ENCODE measurements around the gene GPR150.

The GPR150 gene

GRCh38 chr5:95599252-95599651, 20.6 kb upstream of the GPR150 start:
- no peak for TF ChIP-seq CTCF (IDR thresholded peaks at IDR 0.05; ENCODE audit: low read depth, low read length)
- H3K4me3 ChIP-seq (ENCODE audit: low read depth, low read length): no peak overlapping the region

GRCh38 chr5:95600557-95600956, 19.3 kb upstream of the GPR150 start:
- H3K4me3 ChIP-seq (ENCODE audit: low read depth, low read length): no peak overlapping the region
- no peak for TF ChIP-seq CTCF (IDR thresholded peaks at IDR 0.05; ENCODE audit: low read depth, low read length)

DNA sequence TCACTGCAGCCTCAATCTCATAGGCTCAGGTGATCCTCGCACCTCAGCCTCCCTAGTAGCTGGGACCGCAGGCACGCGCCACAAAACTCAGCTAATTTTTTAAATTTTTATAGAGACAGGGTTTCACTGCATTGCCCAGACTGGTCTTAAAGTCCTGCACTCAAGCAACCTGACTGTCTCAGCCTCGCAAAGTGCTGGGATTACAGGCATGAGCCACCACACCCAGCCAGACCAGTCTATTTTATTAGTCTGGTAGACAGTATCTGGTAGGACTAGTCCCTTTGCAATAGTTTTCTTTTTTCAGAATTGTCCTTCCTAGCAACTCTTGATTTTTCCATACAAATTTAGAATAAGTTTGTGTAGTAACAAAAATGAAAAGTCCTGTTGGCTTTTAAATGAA, 14.1 kb upstream of the GPR150 start:
- no peak overlapping the region for H3K4me3 ChIP-seq (ENCODE audit: low read depth, low read length)
- no peak for TF ChIP-seq CTCF (IDR thresholded peaks at IDR 0.05; ENCODE audit: low read depth, low read length)

- no peak overlapping the region for H3K4me3 ChIP-seq (ENCODE audit: low read depth, low read length)
- no peak for TF ChIP-seq CTCF (IDR thresholded peaks at IDR 0.05; ENCODE audit: low read depth, low read length)
Measured at GRCh38 chr5:95606419-95606818, 13.5 kb upstream of the GPR150 start.

DNA sequence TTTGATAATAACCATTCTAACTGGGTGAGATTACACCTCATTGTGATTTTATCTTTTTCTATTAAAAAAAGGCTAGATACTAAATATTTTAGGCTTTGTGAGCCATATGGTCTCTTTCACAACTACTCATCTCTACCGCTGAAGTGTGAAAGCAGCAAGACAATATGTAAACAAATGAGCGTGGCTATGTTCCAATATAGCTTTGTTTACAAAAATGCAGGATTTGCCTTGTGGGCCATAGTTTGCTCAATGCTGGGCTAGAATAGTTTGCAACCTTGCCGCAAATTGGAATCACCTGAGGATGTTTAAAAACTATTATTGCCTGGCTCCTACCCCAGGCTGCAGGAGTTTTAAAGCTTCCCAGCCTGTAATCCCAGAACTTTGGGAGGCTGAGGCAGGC, 10.2 kb upstream of the GPR150 start:
- TF ChIP-seq CTCF (IDR thresholded peaks at IDR 0.05; ENCODE audit: low read depth, low read length): no peak
- H3K4me3 ChIP-seq (ENCODE audit: low read depth, low read length): no peak overlapping the region

DNA sequence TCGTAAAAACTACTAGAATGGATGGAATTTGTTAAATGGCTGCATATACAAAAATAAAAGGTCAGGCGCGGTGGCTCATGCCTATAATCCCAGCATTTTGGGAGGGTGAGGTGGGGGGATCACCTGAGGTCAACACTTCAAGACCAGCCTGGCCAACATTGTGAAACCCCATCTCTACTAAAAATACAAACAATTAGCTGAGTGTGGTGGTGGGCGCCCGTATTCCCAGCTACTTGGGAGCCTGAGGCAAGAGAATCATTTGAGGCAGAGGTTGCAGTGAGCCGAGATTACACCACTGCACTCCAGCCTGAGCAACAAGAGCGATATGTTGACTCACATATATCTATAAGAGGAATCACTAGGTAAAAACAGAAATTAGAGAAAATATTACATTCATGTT, 9.3 kb upstream of the GPR150 start:
- H3K4me3 ChIP-seq (ENCODE audit: low read depth, low read length): no peak overlapping the region
- no peak for TF ChIP-seq CTCF (IDR thresholded peaks at IDR 0.05; ENCODE audit: low read depth, low read length)

DNA sequence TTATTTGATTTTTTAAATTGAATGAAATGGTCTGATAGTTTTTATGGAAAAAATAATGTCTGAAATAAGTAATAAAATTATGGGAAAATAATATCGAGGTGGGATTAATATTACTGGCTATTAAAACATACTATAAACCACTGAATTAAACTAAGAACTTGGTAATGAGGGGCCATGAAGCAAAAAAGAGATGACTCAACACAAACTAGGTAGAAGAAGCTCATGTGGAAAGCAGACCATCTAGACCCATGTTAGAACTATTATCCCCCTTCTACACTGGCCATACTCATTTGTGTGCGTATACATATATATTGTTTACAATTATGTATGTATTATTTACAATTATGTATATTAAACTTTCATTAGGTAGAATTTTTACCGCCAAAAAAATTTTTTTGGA, 8.5 kb upstream of the GPR150 start:
- H3K4me3 ChIP-seq (ENCODE audit: low read depth, low read length): no peak overlapping the region
- no peak for TF ChIP-seq CTCF (IDR thresholded peaks at IDR 0.05; ENCODE audit: low read depth, low read length)
